SH-SY5Y (cell line): Measurements from ENCODE around the gene MTHFSD.

Experiments
- GATA2 ChIP-seq: IDR thresholded peaks from 2 replicates; pipeline ENCODE4 v1.6.1; 2011; ENCODE audit warnings: mild to moderate bottlenecking, low read depth, low read length
- GATA3 ChIP-seq: IDR thresholded peaks from 2 replicates; pipeline ENCODE4 v1.6.1; 2011; ENCODE audit warnings: low read depth, mild to moderate bottlenecking, low read length, moderate library complexity

The MTHFSD gene

DNA sequence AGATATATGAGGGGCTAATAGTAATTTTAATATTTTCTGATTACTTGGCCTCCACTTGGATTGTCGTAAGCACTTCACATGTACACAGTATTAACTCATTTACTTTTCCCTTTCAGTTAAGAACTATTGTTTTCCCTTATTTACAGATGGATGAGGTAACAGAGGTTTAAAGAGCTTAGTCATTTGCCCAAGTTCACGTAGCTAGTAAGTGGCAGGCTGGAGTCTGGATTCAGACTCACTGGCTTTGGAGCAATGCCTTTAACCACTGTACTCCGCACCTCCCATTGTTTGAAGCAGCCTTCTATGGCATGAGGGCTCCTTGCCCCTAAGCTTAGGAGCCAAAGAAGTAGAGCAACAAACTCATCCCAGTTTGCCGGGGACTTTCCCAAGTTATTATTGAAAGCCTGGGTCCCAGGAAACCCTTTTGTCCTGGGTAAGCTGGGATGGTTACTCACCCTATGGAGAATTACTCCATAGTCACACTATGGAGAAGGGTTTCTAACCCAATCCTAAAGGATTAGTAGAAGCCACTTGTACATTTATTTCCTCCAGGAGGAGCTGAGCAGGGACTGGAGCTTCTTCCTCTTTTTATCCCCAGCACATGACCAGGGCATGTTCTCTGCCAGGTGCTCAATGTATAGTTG lies 35.6 kb upstream of the MTHFSD start:
- TF ChIP-seq GATA3 (no peak), GATA2 (no peak)

GRCh38 chr16:86587487-86587886 lies 32.5 kb upstream of the MTHFSD start:
- TF ChIP-seq GATA2 (no peak), GATA3 (no peak)

DNA sequence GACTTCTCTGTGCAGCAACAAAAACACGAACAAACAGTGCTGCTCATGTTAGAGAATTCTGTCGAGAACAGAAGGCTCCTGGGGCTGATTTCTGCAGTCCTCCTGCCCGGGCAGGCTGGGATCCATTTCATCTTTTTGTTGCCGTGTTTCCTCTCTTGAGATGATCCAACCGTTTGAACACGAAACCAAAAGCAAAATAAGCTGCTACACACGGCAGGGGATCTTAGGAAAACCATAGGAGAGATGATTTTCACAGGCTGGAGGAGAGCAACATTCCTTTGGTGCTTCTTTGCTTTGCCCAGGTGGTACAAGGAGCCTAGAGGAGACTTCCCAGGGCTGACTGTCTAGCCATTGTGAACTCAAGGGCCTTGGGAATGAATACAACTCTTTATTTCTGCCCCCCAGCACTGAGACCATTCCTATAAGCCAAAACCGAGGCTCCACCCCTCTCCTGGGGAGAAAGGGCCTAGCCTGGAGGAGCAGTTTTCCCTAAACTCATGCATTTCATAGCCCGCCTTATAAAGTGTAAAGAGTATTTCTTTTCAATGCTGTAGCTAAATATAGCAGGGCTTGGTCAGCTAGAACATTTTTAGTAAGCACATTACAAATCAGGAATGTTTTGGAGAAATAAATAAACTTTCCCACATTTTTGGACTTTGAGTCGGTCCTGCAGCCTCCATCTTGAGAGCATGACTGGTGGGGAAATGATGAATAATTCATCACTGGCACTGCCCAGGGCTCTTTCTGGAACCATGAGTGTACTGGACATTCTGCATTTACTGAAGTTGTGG lies 31.0 kb upstream of the MTHFSD start:
- TF ChIP-seq GATA3 (no peak), GATA2 (no peak)

DNA sequence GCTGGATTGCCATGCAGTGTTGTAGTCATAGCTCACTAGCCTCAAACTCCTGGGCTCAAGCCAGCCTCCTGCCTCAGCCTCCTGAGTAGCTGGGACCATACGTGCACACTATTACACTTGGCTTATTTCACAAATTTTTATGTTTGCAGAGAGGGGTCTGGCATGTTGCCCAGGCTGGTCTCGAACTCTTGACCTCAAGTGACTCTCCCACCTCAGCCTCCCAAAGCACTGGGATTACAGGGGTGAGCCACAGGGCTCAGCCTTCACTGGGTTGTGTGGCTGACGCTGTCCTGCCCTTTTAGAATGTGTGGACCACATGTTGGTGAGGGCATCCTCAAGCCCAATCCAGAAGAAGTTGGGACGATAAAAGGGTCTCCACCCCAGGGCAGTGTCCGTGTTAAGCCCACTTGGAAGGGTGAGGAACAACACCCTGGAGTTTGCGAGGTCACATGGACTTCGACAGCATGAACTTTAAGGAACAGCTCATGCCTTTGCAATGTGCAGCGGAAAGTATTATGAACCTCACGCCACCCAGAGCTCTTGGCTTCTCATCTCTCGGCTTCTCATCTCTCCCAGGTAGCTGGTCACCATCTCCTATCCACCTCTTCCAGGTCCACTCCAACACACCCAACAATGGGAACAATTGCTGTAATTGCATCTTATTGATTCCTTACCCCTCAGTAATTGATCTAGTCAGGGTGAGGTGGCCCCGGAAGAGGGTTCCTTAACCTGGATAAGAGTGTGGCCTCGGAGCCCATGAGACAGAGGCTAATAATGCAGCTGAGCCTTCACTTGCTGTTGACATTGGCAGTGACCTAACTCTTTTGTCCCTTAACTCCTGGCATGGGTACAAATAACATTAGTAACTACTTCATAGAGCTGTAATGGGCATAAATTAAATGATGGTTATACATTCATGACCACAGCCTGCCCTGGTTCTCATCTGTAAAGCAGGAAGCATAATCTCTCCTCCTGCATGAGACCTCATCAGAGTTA lies 30.0 kb upstream of the MTHFSD start:
- TF ChIP-seq GATA3 (no peak), GATA2 (no peak)

DNA sequence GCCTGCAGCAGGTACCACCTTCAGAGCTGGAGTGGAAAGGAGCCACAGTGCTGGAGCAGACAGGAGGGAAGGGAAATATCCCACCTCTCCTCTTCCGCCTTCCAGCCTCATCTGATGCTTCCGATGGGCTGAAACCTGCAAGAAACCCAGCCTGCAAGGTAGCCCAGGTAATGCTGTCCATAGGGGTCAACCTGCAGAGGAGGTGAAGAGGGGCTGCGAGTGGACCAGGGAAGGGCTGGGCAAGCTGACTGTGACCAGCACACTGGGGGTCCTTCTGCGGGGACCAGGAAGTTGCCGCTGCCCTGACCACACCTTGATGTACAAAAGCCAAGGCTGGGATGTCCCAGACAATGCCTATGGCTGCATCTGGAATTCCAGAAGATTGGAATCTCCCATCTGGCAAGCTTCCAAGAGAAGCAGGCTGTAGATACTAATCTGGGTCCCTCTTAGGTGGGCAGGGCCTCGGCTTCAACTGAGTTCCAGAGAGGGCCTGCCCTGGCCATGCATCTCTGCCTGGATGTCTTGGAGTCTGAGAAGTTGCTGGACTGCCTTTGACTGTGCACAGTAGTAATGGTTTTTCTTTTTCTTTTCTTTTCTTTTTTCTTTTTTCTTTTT lies 29.1 kb upstream of the MTHFSD start:
- TF ChIP-seq GATA2 (peak; percentile 38; the same call in 1 of the 2 replicates), GATA3 (no peak)

- no peak for TF ChIP-seq GATA3
- TF ChIP-seq GATA2, result no peak
Observed at GRCh38 chr16:86581458-86581857, 26.4 kb upstream of the MTHFSD start.

GRCh38 chr16:86580791-86581170 lies 25.7 kb upstream of the MTHFSD start:
- no peak for TF ChIP-seq GATA3

- no peak for TF ChIP-seq GATA3
Observed at GRCh38 chr16:86580063-86580790, 25.2 kb upstream of the MTHFSD start.

GRCh38 chr16:86579268-86580062 lies 24.4 kb upstream of the MTHFSD start:
- TF ChIP-seq GATA2 (no peak), GATA3 (no peak)

DNA sequence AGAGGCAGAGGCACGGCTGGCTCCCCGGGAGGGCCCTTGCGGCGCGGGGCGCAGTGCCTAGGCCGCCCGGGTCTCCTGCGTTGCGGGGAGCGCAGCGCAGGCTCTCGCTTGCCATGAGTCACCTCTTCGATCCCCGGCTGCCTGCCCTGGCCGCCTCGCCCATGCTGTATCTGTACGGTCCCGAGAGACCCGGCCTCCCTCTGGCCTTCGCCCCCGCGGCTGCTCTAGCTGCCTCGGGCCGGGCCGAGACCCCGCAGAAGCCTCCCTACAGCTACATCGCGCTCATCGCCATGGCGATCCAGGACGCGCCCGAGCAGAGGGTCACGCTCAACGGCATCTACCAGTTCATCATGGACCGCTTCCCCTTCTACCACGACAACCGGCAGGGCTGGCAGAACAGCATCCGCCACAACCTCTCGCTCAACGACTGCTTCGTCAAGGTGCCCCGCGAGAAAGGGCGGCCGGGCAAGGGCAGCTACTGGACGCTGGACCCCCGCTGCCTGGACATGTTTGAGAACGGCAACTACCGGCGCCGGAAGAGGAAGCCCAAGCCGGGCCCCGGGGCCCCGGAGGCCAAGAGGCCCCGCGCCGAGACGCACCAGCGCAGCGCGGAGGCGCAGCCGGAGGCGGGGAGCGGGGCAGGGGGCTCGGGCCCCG lies 23.7 kb upstream of the MTHFSD start:
- TF ChIP-seq GATA3, result no peak

DNA sequence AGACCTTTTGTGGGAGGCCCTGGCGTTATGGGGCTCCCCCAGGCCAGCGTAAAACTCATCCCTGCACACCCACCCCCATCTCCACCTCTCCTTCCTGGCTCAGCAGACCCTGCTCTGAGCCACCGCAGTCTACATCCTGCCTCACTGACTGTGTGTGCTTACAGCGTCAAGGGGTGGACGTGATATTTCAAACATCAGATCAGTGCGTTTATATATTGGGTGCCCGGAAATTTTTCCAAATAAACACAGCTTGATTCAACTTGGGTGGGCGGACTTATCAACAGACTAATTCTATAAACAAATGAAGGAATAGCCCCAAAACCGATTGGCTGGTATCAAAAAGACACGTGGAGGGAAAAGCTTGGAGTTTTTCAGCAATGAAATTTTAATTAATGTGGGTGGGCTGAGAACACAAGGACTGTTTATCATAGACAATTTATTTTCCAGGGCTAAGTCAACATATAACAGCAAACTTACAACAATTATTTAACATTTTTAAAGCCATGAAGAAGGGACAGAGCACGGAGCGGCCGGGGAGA lies 23.1 kb upstream of the MTHFSD start, which contains the start of gene FOXL1:
Gene FOXL1, plus strand, starts transcription at position 489 of the 539 bp plus-strand sequence. CDS start 175 bp downstream, outside the sequence.
- TF ChIP-seq GATA3, result no peak
- no peak for TF ChIP-seq GATA2
